Heart left ventricle (tissue), 13 donors: ENCODE results near the gene MORC1.

ENCODE experiments used
- CTCF ChIP-seq, 12 donors: fragments of 200-600 bp; sonication (generic) in 4 of 12; IDR thresholded peaks; one replicate each; pipeline versions ENCODE4 v1.5.0 to v1.8.0; 2018 to 2022; ENCODE audit warnings: antibody characterized with exemption in 12 of 12, mild to moderate bottlenecking in 5 of 12
- POLR2A ChIP-seq, 2 donors: fragments of 450-650 bp; IDR thresholded peaks; one replicate each; pipeline ENCODE4 v1.6.1; 2017; ENCODE audit warnings: antibody characterized with exemption in 2 of 2, mild to moderate bottlenecking in 2 of 2, moderate library complexity in 2 of 2
- donor health status: ischemic (EF 13 %, LVEDD 7.1; RV severe dilation, severe dysfunction).
- donor health status: DM: no; HTN: yes; CAD: no.
- donor health status: DM: no; HTN: no; CAD: no.
- donor health status: ischemic (EF 25% LVEDD 6.9; RV normal size, moderate dysfunction).
- donor health status: ischemic (EF 25% LVEDD 5.7; RV mildly dilated, moderate dysfunction).
- donor health status: ischemic (EF 35%, LVEDD 5.7; RV mildly dilated, moderate dysfunction).
- donor health status: nonischemic (EF 11% LVEDD 7.7; RV severe dilation, severe dysfunction).
- donor health status: DM: yes; HTN: yes; CAD: no.
- donor health status: PGD.
- donor health status: ischemic (EF 29% LVEDD 5.4; RV normal size, mild dysfunction).
- donor health status: nonischemic (EF 23%, LVEDD 6.1; RV moderate dilation, normal function).

- TF ChIP-seq CTCF (IDR thresholded peaks at IDR 0.05) (no peak), POLR2A (IDR thresholded peaks at IDR 0.05) (no peak)
These were observed 84.8 kb downstream of the MORC1 start for GRCh38 chr3:109033000-109033660.
